SU-DHL-6 (cell line): ENCODE measurements around the gene RTEL1.
A peak's percentile ranks its signal among the peaks of the same experiment; 100 is the strongest.
"Not testable (repeated sequence)": the region's sequence is repeated elsewhere in the genome, so short reads cannot be mapped to it uniquely, and the experiment has no call there.

Experiments
- H2AFZ ChIP-seq: fragments of 200-600 bp; sonication (generic); 2 replicates; pipeline ENCODE4 v1.6.1; 2014; ENCODE audit warnings: low read depth, mild to moderate bottlenecking, moderate library complexity, mixed read lengths, antibody characterized with exemption, low read length; ENCODE audit not compliant: severe bottlenecking
- H3F3A ChIP-seq: fragments of 200-600 bp; shearing (Covaris generic); 2 replicates; pipeline ENCODE4 v1.6.0; 2016; ENCODE audit warnings: antibody characterized with exemption, mild to moderate bottlenecking; ENCODE audit not compliant: insufficient read depth
- H3K27ac ChIP-seq: fragments of 200-600 bp; sonication (generic); 2 replicates; pipeline ENCODE4 v1.5.1; 2016; ENCODE audit warnings: low read depth, mild to moderate bottlenecking, low read length, moderate library complexity, mixed read lengths
- H3K27me3 ChIP-seq: fragments of 200-600 bp; sonication (generic), shearing (Covaris generic); 2 replicates; pipeline ENCODE4 v1.6.0; 2014; ENCODE audit warnings: mild to moderate bottlenecking, low read length
- H3K36me3 ChIP-seq: fragments of 200-600 bp; sonication (generic); 2 replicates; pipeline ENCODE4 v1.6.1; 2014; ENCODE audit warnings: mild to moderate bottlenecking, low read length, mixed read lengths
- H3K4me2 ChIP-seq: fragments of 300-600, 200-600 bp; shearing (Covaris generic), sonication (generic); 2 replicates; pipeline ENCODE4 v1.6.0; 2014; ENCODE audit warnings: low read length, low read depth, mild to moderate bottlenecking; ENCODE audit not compliant: poor library complexity, severe bottlenecking
- H3K4me3 ChIP-seq: fragments of 200-600 bp; sonication (generic); 2 replicates; pipeline ENCODE4 v1.5.1; 2014; ENCODE audit warnings: antibody characterized with exemption, low read length, mild to moderate bottlenecking, mixed read lengths; ENCODE audit not compliant: insufficient read depth, poor library complexity, severe bottlenecking
- H3K79me2 ChIP-seq: fragments of 200-600 bp; sonication (generic); 2 replicates; pipeline ENCODE4 v1.6.1; 2014; ENCODE audit warnings: mild to moderate bottlenecking, low read length, moderate library complexity; ENCODE audit not compliant: insufficient read depth
- H3K9ac ChIP-seq: fragments of 200-600 bp; sonication (generic); 2 replicates; pipeline ENCODE4 v1.7.0; 2014; ENCODE audit warnings: mild to moderate bottlenecking, low read length
- H3K9me2 ChIP-seq: fragments of 200-600 bp; sonication (generic); replicated peaks from 2 replicates; pipeline ENCODE4 v1.6.1; 2014; ENCODE audit warnings: low read length; ENCODE audit not compliant: insufficient read depth
- H3K9me3 ChIP-seq: fragments of 200-600 bp; sonication (generic); 2 replicates; pipeline ENCODE4 v1.6.1; 2014; ENCODE audit warnings: low read length, mixed read lengths; ENCODE audit not compliant: insufficient read depth
- H4K20me1 ChIP-seq: fragments of 200-600 bp; sonication (generic); 2 replicates; pipeline ENCODE4 v1.6.1; 2014; ENCODE audit warnings: low read depth, mild to moderate bottlenecking, antibody characterized with exemption, low read length, moderate library complexity, mixed read lengths
- EZH2phosphoT487 ChIP-seq: fragments of 200-600 bp; sonication (generic), shearing (Covaris generic); conservative IDR thresholded peaks from 2 replicates; pipeline ENCODE4 v1.6.1; 2018; ENCODE audit warnings: mild to moderate bottlenecking, antibody characterized with exemption, low read length, moderate library complexity, mixed read lengths
- TF ChIP-seq, protein P1 (sequence below): fragments of 200-600 bp; sonication (generic); IDR thresholded peaks from one replicate; pipeline ENCODE4 v1.5.1; 2017; ENCODE audit warnings: antibody characterized with exemption, mild to moderate bottlenecking, low read length, moderate library complexity; ENCODE audit not compliant: insufficient read depth, poor library complexity, severe bottlenecking

The RTEL1 gene

GRCh38 chr20:63657260-63657936 lies 714 bp upstream of the RTEL1 start:
- no peaks in the 10 kb centered on the region for H3K9me3 ChIP-seq
- no peaks in the 10 kb centered on the region for H3K27me3 ChIP-seq
- peak overlapping the region; percentile 98 for H2AFZ ChIP-seq
- peak overlapping the region; percentile 75 for H3K4me3 ChIP-seq
- H3K9me2 ChIP-seq: no peaks in the 10 kb centered on the region
- no peaks in the 10 kb centered on the region for H4K20me1 ChIP-seq
- H3K9ac ChIP-seq: peak overlapping the region; percentile 75
- TF ChIP-seq, protein P1, sequence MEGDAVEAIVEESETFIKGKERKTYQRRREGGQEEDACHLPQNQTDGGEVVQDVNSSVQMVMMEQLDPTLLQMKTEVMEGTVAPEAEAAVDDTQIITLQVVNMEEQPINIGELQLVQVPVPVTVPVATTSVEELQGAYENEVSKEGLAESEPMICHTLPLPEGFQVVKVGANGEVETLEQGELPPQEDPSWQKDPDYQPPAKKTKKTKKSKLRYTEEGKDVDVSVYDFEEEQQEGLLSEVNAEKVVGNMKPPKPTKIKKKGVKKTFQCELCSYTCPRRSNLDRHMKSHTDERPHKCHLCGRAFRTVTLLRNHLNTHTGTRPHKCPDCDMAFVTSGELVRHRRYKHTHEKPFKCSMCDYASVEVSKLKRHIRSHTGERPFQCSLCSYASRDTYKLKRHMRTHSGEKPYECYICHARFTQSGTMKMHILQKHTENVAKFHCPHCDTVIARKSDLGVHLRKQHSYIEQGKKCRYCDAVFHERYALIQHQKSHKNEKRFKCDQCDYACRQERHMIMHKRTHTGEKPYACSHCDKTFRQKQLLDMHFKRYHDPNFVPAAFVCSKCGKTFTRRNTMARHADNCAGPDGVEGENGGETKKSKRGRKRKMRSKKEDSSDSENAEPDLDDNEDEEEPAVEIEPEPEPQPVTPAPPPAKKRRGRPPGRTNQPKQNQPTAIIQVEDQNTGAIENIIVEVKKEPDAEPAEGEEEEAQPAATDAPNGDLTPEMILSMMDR: no peak
- TF ChIP-seq EZH2phosphoT487: no peak
- no peaks in the 10 kb centered on the region for H3F3A ChIP-seq
- no peaks in the 10 kb centered on the region for H3K36me3 ChIP-seq
- H3K79me2 ChIP-seq: peaks cover 13% of the 10 kb centered on the region
- peak overlapping the region; percentile 65 for H3K4me2 ChIP-seq
- H3K27ac ChIP-seq: no peak overlapping the region

DNA sequence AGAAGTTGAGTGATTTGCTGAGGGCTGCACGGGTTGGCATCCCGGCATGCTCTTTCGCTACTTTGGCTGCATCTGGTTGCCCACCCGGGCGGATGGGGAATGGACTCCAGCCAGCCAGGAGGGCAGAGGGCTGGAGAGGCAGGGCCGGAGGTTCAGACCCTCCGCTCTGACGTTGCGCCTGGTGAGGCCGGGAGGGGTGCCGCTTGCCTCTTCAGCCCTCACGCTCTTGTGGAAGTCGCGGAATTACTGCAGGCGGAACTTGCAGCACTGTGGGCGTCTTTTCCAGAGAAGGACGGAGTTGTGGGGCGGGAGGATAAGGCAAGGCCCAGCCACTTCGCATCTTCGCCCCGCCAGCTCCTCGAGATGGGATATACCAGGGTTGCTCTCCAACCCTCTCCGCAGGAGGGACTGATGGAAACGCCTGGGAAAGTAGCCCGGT lies 656 bp downstream of the RTEL1 start:
- Histone ChIP-seq H3K9ac (peak overlapping the region; percentile 75), H3K27ac (no peak overlapping the region), H3K36me3 (no peaks in the 10 kb centered on the region), H4K20me1 (no peaks in the 10 kb centered on the region), H3K79me2 (peaks cover 13% of the 10 kb centered on the region), H3K4me2 (peak overlapping the region; percentile 65), H3K9me3 (no peaks in the 10 kb centered on the region), H3K27me3 (no peaks in the 10 kb centered on the region), H3K4me3 (peak overlapping the region; percentile 75), H3F3A (no peaks in the 10 kb centered on the region), H2AFZ (peak overlapping the region; percentile 98), H3K9me2 (no peaks in the 10 kb centered on the region)
- no peak for TF ChIP-seq EZH2phosphoT487
- TF ChIP-seq, protein P1: no peak

GRCh38 chr20:63659370-63659769 lies 1.3 kb downstream of the RTEL1 start:
- H3K9ac ChIP-seq: peak overlapping the region; percentile 75
- H3K4me3 ChIP-seq: peak overlapping the region; percentile 75

GRCh38 chr20:63660174-63660573 lies 2.1 kb downstream of the RTEL1 start:
- not testable (repeated sequence) for H3K36me3 ChIP-seq, H3K9ac ChIP-seq, H3F3A ChIP-seq, H3K27ac ChIP-seq, H3K4me2 ChIP-seq, H2AFZ ChIP-seq, H3K27me3 ChIP-seq, H3K4me3 ChIP-seq, H3K9me3 ChIP-seq, H4K20me1 ChIP-seq, H3K9me2 ChIP-seq
- peaks cover 13% of the 10 kb centered on the region for H3K79me2 ChIP-seq

More at GRCh38 chr20:63659370-63659769, 1.3 kb downstream of the RTEL1 start:
- no peaks in the 10 kb centered on the region for H3K9me2 ChIP-seq
- no peaks in the 10 kb centered on the region for H4K20me1 ChIP-seq
- H2AFZ ChIP-seq: no peak overlapping the region
- no peaks in the 10 kb centered on the region for H3K9me3 ChIP-seq
- peak overlapping the region; percentile 65 for H3K4me2 ChIP-seq
- no peaks in the 10 kb centered on the region for H3K27me3 ChIP-seq
- no peak overlapping the region for H3K27ac ChIP-seq
- no peaks in the 10 kb centered on the region for H3F3A ChIP-seq
- no peaks in the 10 kb centered on the region for H3K36me3 ChIP-seq
- H3K79me2 ChIP-seq: peaks cover 13% of the 10 kb centered on the region
- no peak for TF ChIP-seq EZH2phosphoT487
- TF ChIP-seq, protein P1: no peak
